HepG2 (cell line): Measurements from ENCODE around the gene MST1. TPM values are rescaled to one million over a fixed set of nuclear protein-coding genes. Genes with fewer than 3 reads are reported as not detected.

Experiments
- CCDC6 ChIP-seq: sonication (generic); formaldehyde crosslinking; IDR thresholded peaks from 2 replicates; pipeline ENCODE4 v1.8.1; 2022; ENCODE audit warnings: mild to moderate bottlenecking, missing genetic modification reagents, moderate library complexity
- CREBL2 ChIP-seq: sonication (generic); formaldehyde crosslinking; IDR thresholded peaks from 2 replicates; pipeline ENCODE4 v1.8.1; 2023; ENCODE audit warnings: missing genetic modification reagents, mild to moderate bottlenecking, borderline replicate concordance
- DR1 ChIP-seq: sonication (generic); formaldehyde crosslinking; IDR thresholded peaks from 2 replicates; pipeline ENCODE4 v1.8.0; 2021; ENCODE audit warnings: mild to moderate bottlenecking, missing genetic modification reagents, inconsistent platforms
- FOXA3 ChIP-seq: IDR thresholded peaks from 2 replicates; pipeline ENCODE4 v1.6.1; 2016; ENCODE audit warnings: missing genetic modification reagents, missing compliant biosample characterization
- FOXK2 ChIP-seq: fragments of 450-650 bp; IDR thresholded peaks from 2 replicates; pipeline ENCODE4 v1.6.1; 2016
- HCFC1 ChIP-seq: fragments of 150-350 bp; IDR thresholded peaks from 2 replicates; pipeline ENCODE4 v1.6.1; 2014; ENCODE audit warnings: low read depth, low read length
- HNRNPH1 ChIP-seq: fragments of 200-400 bp; formaldehyde crosslinking; optimal IDR thresholded peaks from 2 replicates; pipeline ENCODE3; 2017; ENCODE audit warnings: mild to moderate bottlenecking, low read depth, low read length
- KLF16 ChIP-seq, 2 experiments: sonication (generic) in 1 of 2; formaldehyde crosslinking in 1 of 2; IDR thresholded peaks; 2 replicates each; pipeline versions ENCODE4 v1.6.1 to v1.8.0; 2016 to 2023; ENCODE audit warnings: missing genetic modification reagents in 2 of 2, missing compliant biosample characterization in 1 of 2
- LCORL ChIP-seq, 2 experiments: fragments of 450-650 bp in 1 of 2; sonication (generic) in 1 of 2; formaldehyde crosslinking in 1 of 2; IDR thresholded peaks; 2 replicates each; pipeline versions ENCODE4 v1.5.0 to v1.6.1; 2017 to 2020; ENCODE audit warnings: antibody characterized with exemption in 1 of 2, missing genetic modification reagents in 1 of 2
- MEIS1 ChIP-seq: sonication (generic); formaldehyde crosslinking; IDR thresholded peaks from 2 replicates; pipeline ENCODE4 v1.9.0; 2021; ENCODE audit warnings: mild to moderate bottlenecking, missing genetic modification reagents, moderate library complexity, borderline replicate concordance
- PITX1 ChIP-seq: sonication (generic); formaldehyde crosslinking; IDR thresholded peaks from 2 replicates; pipeline ENCODE4 v1.5.1; 2020; ENCODE audit warnings: mild to moderate bottlenecking, missing genetic modification reagents
- POLR2A ChIP-seq, 2 experiments: IDR thresholded peaks; 2 replicates each; pipeline ENCODE4 v1.6.1; 2011; ENCODE audit warnings: low read depth in 2 of 2, low read length in 2 of 2, mild to moderate bottlenecking in 1 of 2, moderate library complexity in 1 of 2; ENCODE audit not compliant: insufficient read depth in 1 of 2
- SETDB1 ChIP-seq: sonication (generic); formaldehyde crosslinking; IDR thresholded peaks from 2 replicates; pipeline ENCODE4 v1.5.1; 2020; ENCODE audit warnings: missing genetic modification reagents, mild to moderate bottlenecking, borderline replicate concordance
- TCF7L2 ChIP-seq: IDR thresholded peaks from 2 replicates; pipeline ENCODE4 v1.6.1; 2011; ENCODE audit warnings: mild to moderate bottlenecking, low read depth, low read length, moderate library complexity
- TGIF2 ChIP-seq: IDR thresholded peaks from 2 replicates; pipeline ENCODE4 v1.6.1; 2016; ENCODE audit warnings: control low read depth, missing compliant biosample characterization
- ZFP1 ChIP-seq: IDR thresholded peaks from 2 replicates; pipeline ENCODE4 v1.6.1; 2016
- ZFP36L2 ChIP-seq: sonication (generic); formaldehyde crosslinking; IDR thresholded peaks from 2 replicates; pipeline ENCODE4 v1.4.0; 2020; ENCODE audit warnings: missing genetic modification reagents
- ZMYM2 ChIP-seq: sonication (generic); formaldehyde crosslinking; IDR thresholded peaks from 2 replicates; pipeline ENCODE4 v1.8.0; 2022; ENCODE audit warnings: mild to moderate bottlenecking, missing genetic modification reagents
- ZNF20 ChIP-seq: sonication (generic); formaldehyde crosslinking; IDR thresholded peaks from 2 replicates; pipeline ENCODE4 v1.4.0; 2020; ENCODE audit warnings: mild to moderate bottlenecking, moderate library complexity, missing genetic modification reagents
- ZNF230 ChIP-seq: sonication (generic); formaldehyde crosslinking; IDR thresholded peaks from 2 replicates; pipeline ENCODE4 v1.4.0; 2020; ENCODE audit warnings: mild to moderate bottlenecking, missing genetic modification reagents
- ZNF674 ChIP-seq: sonication (generic); formaldehyde crosslinking; IDR thresholded peaks from 2 replicates; pipeline ENCODE4 v1.5.0; 2020; ENCODE audit warnings: low read depth, mild to moderate bottlenecking, missing genetic modification reagents
- ZNF678 ChIP-seq: sonication (generic); formaldehyde crosslinking; IDR thresholded peaks from 2 replicates; pipeline ENCODE4 v1.4.0; 2020; ENCODE audit warnings: mild to moderate bottlenecking, missing genetic modification reagents
- ZNF724P ChIP-seq: sonication (generic); formaldehyde crosslinking; IDR thresholded peaks from 2 replicates; pipeline ENCODE4 v1.8.0; 2022; ENCODE audit warnings: missing genetic modification reagents, borderline replicate concordance
- ZNF737 ChIP-seq: sonication (generic); formaldehyde crosslinking; IDR thresholded peaks from 2 replicates; pipeline ENCODE4 v1.5.0; 2020; ENCODE audit warnings: missing genetic modification reagents, mild to moderate bottlenecking, borderline replicate concordance
- ZNF83 ChIP-seq: sonication (generic); formaldehyde crosslinking; IDR thresholded peaks from 2 replicates; pipeline ENCODE4 v1.4.0; 2020; ENCODE audit warnings: missing genetic modification reagents, mild to moderate bottlenecking, borderline replicate concordance
- polyA plus RNA-seq, 8 experiments: library from polyadenylated mRNA; depleted of rRNA in 3 of 8; stranded (reverse) in 7 of 8; unstranded in 1 of 8; fragments of >200 nt; fragmentation: Illumina TruSeq in 4 of 8; extraction: Trizol in 4 of 8; gene quantifications; 2 replicates each; pipeline versions ENCODE4 v1.2.1 to v1.2.3, GENCODE V29; 2011 to 2016; ENCODE audit warnings: low read depth in 4 of 8, missing spikeins in 1 of 8, mixed read lengths in 1 of 8; ENCODE audit not compliant: insufficient read depth in 1 of 8
- total RNA-seq, 5 experiments: library from RNA; depleted of rRNA; stranded (reverse); fragments of >200 nt; fragmentation: Illumina TruSeq; extraction: Trizol; gene quantifications; 2 replicates each; pipeline ENCODE4 v1.2.3, GENCODE V29; 2016; ENCODE audit warnings: low read depth in 1 of 5
- TF ChIP-seq, protein P1 (sequence below): sonication (generic); formaldehyde crosslinking; IDR thresholded peaks from 2 replicates; pipeline ENCODE4 v1.9.0; 2022; ENCODE audit warnings: missing genetic modification reagents, mild to moderate bottlenecking, borderline replicate concordance
- TF ChIP-seq, protein P2 (sequence below): sonication (generic); formaldehyde crosslinking; IDR thresholded peaks from 2 replicates; pipeline ENCODE4 v1.4.0; 2020; ENCODE audit warnings: missing genetic modification reagents, mild to moderate bottlenecking, borderline replicate concordance

Gene MST1
- total and polyA plus RNA-seq, 2 of the 13 experiments (the other 11 are each of a cell fraction or from before 2014, with no cell fraction given): 189 to 452 TPM

DNA sequence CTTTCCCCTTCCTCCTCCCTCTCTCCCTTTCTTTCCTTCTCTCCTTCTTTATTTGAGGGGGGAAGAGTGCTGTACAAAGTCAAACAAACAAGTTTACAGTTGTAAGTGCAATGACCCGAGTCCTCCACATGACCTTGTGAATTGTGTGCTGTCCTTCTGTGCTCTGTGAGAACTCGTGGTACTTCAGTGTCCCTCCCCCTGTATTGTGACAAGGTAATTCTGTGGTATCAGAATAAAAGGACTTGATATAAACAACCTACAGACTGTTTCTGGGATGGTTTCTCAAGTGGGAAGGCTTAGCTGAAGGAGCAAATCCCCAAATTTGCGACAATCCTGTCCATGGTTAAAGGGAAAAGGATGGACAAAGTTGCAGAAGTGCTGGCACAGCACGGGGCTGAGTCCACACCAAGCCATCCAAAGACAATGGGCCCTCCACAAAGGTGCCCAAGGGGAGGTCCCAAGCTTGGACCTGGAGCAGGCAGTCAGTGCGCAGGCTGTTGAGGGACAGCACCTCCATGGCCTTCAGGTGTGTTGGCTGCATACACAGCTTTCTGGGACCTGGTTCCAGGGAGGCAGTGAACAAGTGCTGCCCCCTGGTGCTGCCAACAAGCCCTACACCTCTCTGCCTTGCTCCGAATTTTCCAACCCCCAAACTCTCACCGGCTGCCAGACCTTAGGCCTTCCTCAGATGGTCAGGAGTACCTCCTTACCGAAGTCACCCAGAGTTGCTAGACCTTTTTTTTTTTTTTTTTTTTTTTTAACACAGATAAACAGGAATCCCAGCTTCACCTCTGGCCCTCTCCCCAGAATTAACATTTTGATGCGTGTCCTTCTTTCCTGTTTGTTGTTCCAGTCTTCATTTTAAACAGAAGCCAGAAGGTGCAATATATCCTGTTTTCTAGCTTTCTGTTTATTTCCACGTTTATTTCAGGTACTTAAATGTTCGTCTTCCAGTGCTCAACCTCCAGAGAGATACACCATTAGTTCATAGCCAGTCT lies 17.7 kb downstream of the MST1 start (continued):
- TF ChIP-seq HNRNPH1: no peak
- no peak; a peak in 1 of 4 replicates for TF ChIP-seq KLF16 (CRISPR knock-in tag; IDR thresholded peaks at IDR 0.05)
- no peak for TF ChIP-seq HCFC1
- no peak for TF ChIP-seq ZNF20 (CRISPR knock-in tag)
- TF ChIP-seq LCORL (IDR thresholded peaks at IDR 0.05): no peak
- 0 out of 2 replicates have a peak, but pooled peaks have one; percentile 41 for TF ChIP-seq LCORL (CRISPR knock-in tag; IDR thresholded peaks at IDR 0.05)
- TF ChIP-seq, protein P1, sequence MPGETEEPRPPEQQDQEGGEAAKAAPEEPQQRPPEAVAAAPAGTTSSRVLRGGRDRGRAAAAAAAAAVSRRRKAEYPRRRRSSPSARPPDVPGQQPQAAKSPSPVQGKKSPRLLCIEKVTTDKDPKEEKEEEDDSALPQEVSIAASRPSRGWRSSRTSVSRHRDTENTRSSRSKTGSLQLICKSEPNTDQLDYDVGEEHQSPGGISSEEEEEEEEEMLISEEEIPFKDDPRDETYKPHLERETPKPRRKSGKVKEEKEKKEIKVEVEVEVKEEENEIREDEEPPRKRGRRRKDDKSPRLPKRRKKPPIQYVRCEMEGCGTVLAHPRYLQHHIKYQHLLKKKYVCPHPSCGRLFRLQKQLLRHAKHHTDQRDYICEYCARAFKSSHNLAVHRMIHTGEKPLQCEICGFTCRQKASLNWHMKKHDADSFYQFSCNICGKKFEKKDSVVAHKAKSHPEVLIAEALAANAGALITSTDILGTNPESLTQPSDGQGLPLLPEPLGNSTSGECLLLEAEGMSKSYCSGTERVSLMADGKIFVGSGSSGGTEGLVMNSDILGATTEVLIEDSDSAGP: peak; percentile 3; the same call in 1 of the 2 replicates
- TF ChIP-seq ZNF230 (CRISPR knock-in tag): no peak
- TF ChIP-seq ZNF737 (CRISPR knock-in tag): no peak
- TF ChIP-seq, protein P2, sequence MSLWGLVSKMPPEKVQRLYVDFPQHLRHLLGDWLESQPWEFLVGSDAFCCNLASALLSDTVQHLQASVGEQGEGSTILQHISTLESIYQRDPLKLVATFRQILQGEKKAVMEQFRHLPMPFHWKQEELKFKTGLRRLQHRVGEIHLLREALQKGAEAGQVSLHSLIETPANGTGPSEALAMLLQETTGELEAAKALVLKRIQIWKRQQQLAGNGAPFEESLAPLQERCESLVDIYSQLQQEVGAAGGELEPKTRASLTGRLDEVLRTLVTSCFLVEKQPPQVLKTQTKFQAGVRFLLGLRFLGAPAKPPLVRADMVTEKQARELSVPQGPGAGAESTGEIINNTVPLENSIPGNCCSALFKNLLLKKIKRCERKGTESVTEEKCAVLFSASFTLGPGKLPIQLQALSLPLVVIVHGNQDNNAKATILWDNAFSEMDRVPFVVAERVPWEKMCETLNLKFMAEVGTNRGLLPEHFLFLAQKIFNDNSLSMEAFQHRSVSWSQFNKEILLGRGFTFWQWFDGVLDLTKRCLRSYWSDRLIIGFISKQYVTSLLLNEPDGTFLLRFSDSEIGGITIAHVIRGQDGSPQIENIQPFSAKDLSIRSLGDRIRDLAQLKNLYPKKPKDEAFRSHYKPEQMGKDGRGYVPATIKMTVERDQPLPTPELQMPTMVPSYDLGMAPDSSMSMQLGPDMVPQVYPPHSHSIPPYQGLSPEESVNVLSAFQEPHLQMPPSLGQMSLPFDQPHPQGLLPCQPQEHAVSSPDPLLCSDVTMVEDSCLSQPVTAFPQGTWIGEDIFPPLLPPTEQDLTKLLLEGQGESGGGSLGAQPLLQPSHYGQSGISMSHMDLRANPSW: no peak
- 0 out of 2 replicates have a peak, but pooled peaks have one; percentile 17 for TF ChIP-seq MEIS1 (CRISPR knock-in tag)
- no peak for TF ChIP-seq ZMYM2 (CRISPR knock-in tag)
- no peak for TF ChIP-seq ZNF678 (CRISPR knock-in tag)
- no peak for TF ChIP-seq ZNF83 (CRISPR knock-in tag)
- peak; percentile 86 for TF ChIP-seq FOXA3 (CRISPR knock-in tag)
- TF ChIP-seq ZFP1 (CRISPR knock-in tag): no peak
- no peak for TF ChIP-seq ZNF724P (CRISPR knock-in tag)
- no peak for TF ChIP-seq TCF7L2
- peak; percentile 58; the same call in 1 of the 2 replicates for TF ChIP-seq TGIF2
- no peak for TF ChIP-seq ZNF674 (CRISPR knock-in tag)
- peak; percentile 44; the same call in 1 of the 2 replicates for TF ChIP-seq FOXK2
- peak; percentile 42; the same call in 1 of the 2 replicates for TF ChIP-seq PITX1 (CRISPR knock-in tag)
- TF ChIP-seq ZFP36L2 (CRISPR knock-in tag): no peak
- TF ChIP-seq CCDC6 (CRISPR knock-in tag): peak; percentile 55; the same call in 1 of the 2 replicates
- TF ChIP-seq CREBL2 (CRISPR knock-in tag): no peak
- no peak for TF ChIP-seq SETDB1 (CRISPR knock-in tag)
- TF ChIP-seq POLR2A (IDR thresholded peaks at IDR 0.05; ENCODE audit: insufficient read depth in 1 of 2, low read depth in 2 of 2, low read length in 2 of 2): no peak
- no peak for TF ChIP-seq DR1 (CRISPR knock-in tag)
